Endothelial cell of umbilical vein (primary cell): ENCODE data around the gene SCN5A. TPM values are rescaled to one million over a fixed set of nuclear protein-coding genes. Genes with fewer than 3 reads are reported as not detected.

Source experiments
- BruUV-seq: library from RNA; stranded (reverse); fragments of 400-500 nt; replicated peaks from 2 replicates; lab custom pipeline; 2021; lab: Mats Ljungman, UMichigan
- CTCF ChIA-PET: fragments of 300-600, 350-600 bp; sonication (Branson Sonifier 250); formaldehyde crosslinking; loops from one replicate; lab custom pipeline; 2021; ENCODE audit warnings: antibody characterized with exemption, inconsistent platforms; lab: Charles Lee
- POLR2A ChIA-PET: fragments of 300-600, 350-600 bp; sonication (Branson Sonifier 250); formaldehyde crosslinking; loops from one replicate; lab custom pipeline; 2021; ENCODE audit warnings: antibody characterized with exemption, inconsistent platforms; lab: Charles Lee
- DNase-seq: peaks from one replicate; pipeline ENCODE4 v3.0.0-alpha.2; 2011; ENCODE audit warnings: low read depth, low spot score
- FAIRE-seq: peaks from 2 replicates; lab custom pipeline; 2011; peaks lifted over from hg19 to GRCh38; lab: Jason Lieb, UNC
- H2AFZ ChIP-seq: 2 replicates; pipeline ENCODE4 v1.6.0; 2012; ENCODE audit warnings: low read depth, low read length, control low read depth, inconsistent platforms
- H3K27ac ChIP-seq: 2 replicates; pipeline ENCODE4 v1.5.1; 2011; ENCODE audit warnings: low read depth, mild to moderate bottlenecking, control low read depth, low read length, moderate library complexity; ENCODE audit not compliant: insufficient read depth
- H3K27me3 ChIP-seq, 2 experiments: 2 replicates each; pipeline versions ENCODE4 v1.6.0 to v1.6.1; 2011; ENCODE audit warnings: low read length in 2 of 2, mixed read lengths in 1 of 2; ENCODE audit not compliant: control insufficient read depth in 2 of 2, insufficient read depth in 2 of 2
- H3K36me3 ChIP-seq, 2 experiments: 2 replicates in 1 of 2; 3 replicates in 1 of 2; pipeline ENCODE4 v1.5.1; 2011; ENCODE audit warnings: low read length in 2 of 2, mild to moderate bottlenecking in 1 of 2, moderate library complexity in 1 of 2; ENCODE audit not compliant: control insufficient read depth in 2 of 2, insufficient read depth in 2 of 2; ENCODE audit errors: extremely low read depth in 1 of 2
- H3K4me1 ChIP-seq: 3 replicates; pipeline ENCODE4 v1.5.1; 2011; ENCODE audit warnings: mild to moderate bottlenecking, low read length; ENCODE audit not compliant: control insufficient read depth, insufficient read depth; ENCODE audit errors: extremely low read depth
- H3K4me2 ChIP-seq: 2 replicates; pipeline ENCODE4 v1.6.1; 2011; ENCODE audit warnings: low read length, control low read depth, mixed read lengths; ENCODE audit not compliant: insufficient read depth
- H3K4me3 ChIP-seq, 3 experiments: fragments of 200-600 bp in 1 of 3; sonication (generic), shearing (Covaris generic) in 1 of 3; replicated peaks in 1 of 3; 2 replicates each; pipeline ENCODE4 v1.5.1; 2011 to 2016; ENCODE audit warnings: control low read depth in 3 of 3, low read length in 3 of 3, mild to moderate bottlenecking in 2 of 3, inconsistent platforms in 1 of 3, low read depth in 1 of 3, moderate library complexity in 1 of 3; ENCODE audit not compliant: insufficient read depth in 1 of 3
- H3K79me2 ChIP-seq: 2 replicates; pipeline ENCODE4 v1.6.0; 2012; ENCODE audit warnings: low read length, inconsistent platforms; ENCODE audit not compliant: control insufficient read depth, insufficient read depth
- H3K9ac ChIP-seq: replicated peaks from 2 replicates; pipeline ENCODE3; 2011; ENCODE audit warnings: low read length, control low read depth; ENCODE audit not compliant: insufficient read depth; ENCODE audit errors: extremely low read depth
- H3K9me1 ChIP-seq: replicated peaks from 3 replicates; pipeline ENCODE4 v1.6.0; 2011; ENCODE audit warnings: mild to moderate bottlenecking, low read length; ENCODE audit not compliant: control insufficient read depth, insufficient read depth; ENCODE audit errors: extremely low read depth
- H3K9me3 ChIP-seq: replicated peaks from 2 replicates; pipeline ENCODE4 v1.5.1; 2012; ENCODE audit warnings: low read length, inconsistent platforms; ENCODE audit not compliant: control insufficient read depth, insufficient read depth
- H4K20me1 ChIP-seq: replicated peaks from 2 replicates; pipeline ENCODE3; 2011; ENCODE audit warnings: mild to moderate bottlenecking, low read length; ENCODE audit not compliant: control insufficient read depth, insufficient read depth; ENCODE audit errors: extremely low read depth
- EZH2 ChIP-seq: IDR thresholded peaks from 2 replicates; pipeline ENCODE4 v1.6.1; 2012; ENCODE audit warnings: borderline replicate concordance, low read depth, mild to moderate bottlenecking, moderate library complexity, low read length, inconsistent platforms; ENCODE audit not compliant: severe bottlenecking
- FOS ChIP-seq: IDR thresholded peaks from 2 replicates; pipeline ENCODE4 v1.6.1; 2011; ENCODE audit warnings: mild to moderate bottlenecking, low read length, moderate library complexity, borderline replicate concordance; ENCODE audit not compliant: insufficient read depth
- GATA2 ChIP-seq: IDR thresholded peaks from 2 replicates; pipeline ENCODE4 v1.7.0; 2011; ENCODE audit warnings: low read depth, mild to moderate bottlenecking, moderate library complexity, mixed read lengths, low read length; ENCODE audit not compliant: insufficient read length, insufficient read depth
- JUN ChIP-seq: IDR thresholded peaks from 2 replicates; pipeline ENCODE4 v1.6.1; 2011; ENCODE audit warnings: borderline replicate concordance, low read depth; ENCODE audit not compliant: insufficient read length, insufficient read depth
- MYC ChIP-seq: IDR thresholded peaks from one replicate; pipeline ENCODE4 v1.6.1; 2011; ENCODE audit warnings: mild to moderate bottlenecking, low read depth, low read length
- POLR2A ChIP-seq: IDR thresholded peaks from 2 replicates; pipeline ENCODE4 v1.6.1; 2012; ENCODE audit warnings: low read depth, mild to moderate bottlenecking, control low read depth, low read length
- POLR2AphosphoS5 ChIP-seq: IDR thresholded peaks from 2 replicates; pipeline ENCODE4 v1.6.1; 2012; ENCODE audit warnings: low read depth, mild to moderate bottlenecking, control low read depth, low read length, moderate library complexity; ENCODE audit not compliant: insufficient read depth
- dilution Hi-C: fragments of 300-500 bp; cut with MboI; formaldehyde crosslinking; loops from one replicate; pipeline ENCODE4 v1.15.0; 2019; ENCODE audit warnings: low sequenced_read_pairs; ENCODE audit not compliant: extremely low pct_ligation_motif_present
- intact Hi-C: fragments of 100-400 bp; cut with micrococcal nuclease; formaldehyde crosslinking; loops from one replicate; pipeline ENCODE4 v1.10.0; 2022
- polyA plus RNA-seq, 4 experiments: library from polyadenylated mRNA; depleted of rRNA in 3 of 4; stranded (reverse) in 3 of 4; unstranded in 1 of 4; fragments of >200 nt; gene quantifications; 2 replicates each; pipeline versions ENCODE4 v1.2.1 to v1.2.3, GENCODE V29; 2011 to 2012; ENCODE audit warnings: missing spikeins in 1 of 4
- total RNA-seq: library from RNA; stranded (reverse); gene quantifications from 2 replicates; pipeline ENCODE4 v1.2.3, GENCODE V29; 2021
- TF ChIP-seq, protein P1 (sequence below): IDR thresholded peaks from 2 replicates; pipeline ENCODE4 v1.6.1; 2011; ENCODE audit not compliant: insufficient read depth, insufficient read length
- TF ChIP-seq, protein P2 (sequence below), 2 donors: IDR thresholded peaks; 1 replicate in 1 of 2; 2 replicates in 1 of 2; pipeline ENCODE4 v1.5.1; 2011; ENCODE audit warnings: low read length in 2 of 2, mild to moderate bottlenecking in 2 of 2, moderate library complexity in 2 of 2, control low read depth in 1 of 2, inconsistent platforms in 1 of 2, low read depth in 1 of 2; ENCODE audit not compliant: insufficient read depth in 1 of 2; ENCODE audit errors: extremely low read depth in 1 of 2

Gene SCN5A
- total and polyA plus RNA-seq, 2 donors (not counting 3 experiments of a cell fraction or from before 2014, with no cell fraction given) = 2.7 to 20.0 TPM

DNA sequence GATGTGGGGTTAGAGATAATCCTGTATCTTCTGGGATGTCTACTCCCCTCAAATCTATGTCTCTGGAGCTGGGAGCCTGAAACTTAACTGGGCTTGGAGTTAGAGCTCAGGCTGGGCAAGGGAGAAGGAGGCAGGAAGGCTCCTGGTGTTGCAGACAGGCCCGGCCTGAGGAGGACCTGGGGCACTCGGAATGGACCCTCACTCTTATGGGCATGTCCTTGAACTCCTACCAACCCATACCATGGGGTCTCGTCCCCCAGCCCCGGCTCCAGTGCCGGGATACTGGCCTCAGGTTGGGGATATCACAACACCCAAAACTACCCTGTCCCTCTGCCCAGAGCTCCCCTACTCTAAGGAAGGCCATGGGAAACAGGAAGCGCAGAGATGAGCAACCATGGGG, 45.2 kb downstream of the SCN5A start:
- no peak overlapping the region for H3K9ac ChIP-seq
- DNase-seq (no peak), FAIRE-seq (no peak)
- H3K79me2 ChIP-seq = no peaks in the 10 kb centered on the region
- H3K36me3 ChIP-seq = no peaks in the 10 kb centered on the region
- no peaks in the 10 kb centered on the region for H3K4me1 ChIP-seq
- H3K27ac ChIP-seq = no peak overlapping the region
- H3K4me3 ChIP-seq = no peak overlapping the region
- H4K20me1 ChIP-seq = no peaks in the 10 kb centered on the region
- H3K27me3 ChIP-seq = no peaks in the 10 kb centered on the region
- H3K9me3 ChIP-seq = no peaks in the 10 kb centered on the region
- ChIA-PET CTCF (no interaction called here), POLR2A (no interaction called here)
- no TSS peak for BruUV-seq
- TF ChIP-seq MYC (no peak), EZH2 (no peak), POLR2AphosphoS5 (no peak), FOS (no peak), POLR2A (no peak), GATA2 (no peak), JUN (no peak)
- TF ChIP-seq, protein P1, sequence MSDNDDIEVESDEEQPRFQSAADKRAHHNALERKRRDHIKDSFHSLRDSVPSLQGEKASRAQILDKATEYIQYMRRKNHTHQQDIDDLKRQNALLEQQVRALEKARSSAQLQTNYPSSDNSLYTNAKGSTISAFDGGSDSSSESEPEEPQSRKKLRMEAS = no peak
- TF ChIP-seq, protein P2, sequence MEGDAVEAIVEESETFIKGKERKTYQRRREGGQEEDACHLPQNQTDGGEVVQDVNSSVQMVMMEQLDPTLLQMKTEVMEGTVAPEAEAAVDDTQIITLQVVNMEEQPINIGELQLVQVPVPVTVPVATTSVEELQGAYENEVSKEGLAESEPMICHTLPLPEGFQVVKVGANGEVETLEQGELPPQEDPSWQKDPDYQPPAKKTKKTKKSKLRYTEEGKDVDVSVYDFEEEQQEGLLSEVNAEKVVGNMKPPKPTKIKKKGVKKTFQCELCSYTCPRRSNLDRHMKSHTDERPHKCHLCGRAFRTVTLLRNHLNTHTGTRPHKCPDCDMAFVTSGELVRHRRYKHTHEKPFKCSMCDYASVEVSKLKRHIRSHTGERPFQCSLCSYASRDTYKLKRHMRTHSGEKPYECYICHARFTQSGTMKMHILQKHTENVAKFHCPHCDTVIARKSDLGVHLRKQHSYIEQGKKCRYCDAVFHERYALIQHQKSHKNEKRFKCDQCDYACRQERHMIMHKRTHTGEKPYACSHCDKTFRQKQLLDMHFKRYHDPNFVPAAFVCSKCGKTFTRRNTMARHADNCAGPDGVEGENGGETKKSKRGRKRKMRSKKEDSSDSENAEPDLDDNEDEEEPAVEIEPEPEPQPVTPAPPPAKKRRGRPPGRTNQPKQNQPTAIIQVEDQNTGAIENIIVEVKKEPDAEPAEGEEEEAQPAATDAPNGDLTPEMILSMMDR (IDR thresholded peaks at IDR 0.05; ENCODE audit: extremely low read depth in 1 of 2, insufficient read depth in 1 of 2, low read depth in 1 of 2, low read length in 2 of 2) = no peak
- dilution Hi-C loops (no loop called here), intact Hi-C loops (no loop called here)
- no peak overlapping the region for H3K4me2 ChIP-seq
- H2AFZ ChIP-seq = no peak overlapping the region
- no peaks in the 10 kb centered on the region for H3K9me1 ChIP-seq
